ENCODE data around the gene ITPRID1.
"Not testable (repeated sequence)": the region's sequence is repeated elsewhere in the genome, so short reads cannot be mapped to it uniquely, and the experiment has no call there.

Gene ITPRID1

DNA sequence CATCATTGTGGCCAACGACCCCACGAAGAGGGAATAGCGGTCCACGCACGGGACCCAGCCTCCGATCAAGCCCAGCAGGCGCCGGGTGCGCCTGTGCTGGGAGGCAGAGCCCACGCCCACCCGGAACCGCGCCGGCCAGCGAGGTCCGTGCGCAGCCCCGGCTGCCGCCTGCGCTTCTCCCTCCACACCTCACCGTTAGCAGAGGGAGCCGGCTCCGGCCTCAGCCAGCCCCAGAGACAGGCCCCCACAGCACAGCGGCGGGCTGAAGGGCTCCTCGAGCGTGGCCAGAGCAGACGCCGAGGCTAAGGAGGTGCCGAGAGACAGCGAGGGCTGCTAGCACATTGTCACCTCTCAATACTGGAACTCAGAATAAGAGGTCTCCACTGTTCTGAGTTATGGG, 3.6 kb downstream of the ITPRID1 start:
- DNase-seq: no peak

DNA sequence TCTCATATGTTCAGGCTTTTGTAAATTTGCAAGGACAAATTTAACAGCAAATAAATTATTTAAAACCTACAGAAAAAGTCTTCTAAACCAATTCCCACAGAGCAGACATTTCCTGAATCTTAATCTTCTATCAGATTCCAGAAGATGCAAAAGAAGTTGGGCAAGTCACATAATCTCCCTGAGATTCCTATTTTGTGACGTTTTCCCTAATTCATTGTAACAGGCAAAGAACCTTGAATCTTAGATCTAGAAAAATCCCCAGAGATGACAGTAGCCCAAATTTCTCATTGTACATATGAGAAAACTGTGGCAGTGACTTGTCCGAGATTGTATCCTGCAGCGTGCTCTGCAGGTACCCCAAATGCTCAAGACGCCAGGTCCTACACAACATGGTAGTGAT, 4.9 kb downstream of the ITPRID1 start:
- DNase-seq: no peak

DNA sequence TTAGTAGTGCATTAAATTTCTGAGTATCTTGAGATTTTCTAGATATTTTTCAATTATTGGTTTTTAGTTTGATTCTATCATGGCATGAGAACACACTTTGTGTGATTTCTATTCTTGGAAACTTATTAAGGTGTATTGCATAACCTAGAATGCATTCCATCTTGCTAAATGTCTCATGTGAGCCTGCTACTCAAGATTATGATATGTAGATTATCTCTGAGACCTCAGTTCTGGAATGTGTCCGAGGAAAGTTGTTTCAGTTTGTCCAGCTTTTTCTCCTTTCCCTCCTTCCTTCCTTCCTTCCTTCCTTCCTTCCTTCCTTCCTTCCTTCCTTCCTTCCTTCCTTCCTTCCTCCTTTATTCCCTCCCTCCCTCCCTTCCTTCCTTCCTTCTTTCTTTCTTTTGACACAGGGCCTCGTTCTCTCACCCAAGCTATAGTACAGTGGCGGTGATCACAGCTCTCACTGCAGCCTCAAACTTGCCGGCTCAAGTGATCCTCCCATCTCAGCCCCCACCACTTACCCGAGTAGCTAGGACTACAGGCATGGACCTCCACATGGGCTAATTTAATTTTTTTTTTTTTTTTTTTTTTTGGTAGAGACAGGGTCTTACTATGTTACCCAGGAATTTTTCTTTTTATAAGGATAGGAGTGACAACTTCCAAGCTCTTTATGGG, 7.6 kb downstream of the ITPRID1 start:
- no peak for DNase-seq

DNA sequence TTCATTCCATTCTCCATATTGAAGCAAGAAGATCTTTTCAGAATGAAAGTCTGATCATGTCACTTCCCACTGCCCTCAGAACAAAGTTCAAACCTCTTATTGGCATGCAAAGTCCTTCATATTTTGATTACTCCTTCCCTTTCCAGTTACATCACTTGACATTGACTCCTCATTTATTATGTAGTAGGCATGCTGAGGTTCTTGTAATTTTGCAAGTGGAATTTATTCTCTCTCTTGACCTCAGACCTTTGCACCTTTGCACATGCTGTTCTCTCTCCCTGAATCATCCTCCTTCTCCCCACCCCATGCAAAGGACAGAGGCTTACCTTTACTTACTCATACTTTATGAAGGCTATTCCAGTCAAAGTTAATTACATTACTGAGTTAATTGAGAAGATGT, 13.0 kb downstream of the ITPRID1 start:
- DNase-seq: no peak

DNA sequence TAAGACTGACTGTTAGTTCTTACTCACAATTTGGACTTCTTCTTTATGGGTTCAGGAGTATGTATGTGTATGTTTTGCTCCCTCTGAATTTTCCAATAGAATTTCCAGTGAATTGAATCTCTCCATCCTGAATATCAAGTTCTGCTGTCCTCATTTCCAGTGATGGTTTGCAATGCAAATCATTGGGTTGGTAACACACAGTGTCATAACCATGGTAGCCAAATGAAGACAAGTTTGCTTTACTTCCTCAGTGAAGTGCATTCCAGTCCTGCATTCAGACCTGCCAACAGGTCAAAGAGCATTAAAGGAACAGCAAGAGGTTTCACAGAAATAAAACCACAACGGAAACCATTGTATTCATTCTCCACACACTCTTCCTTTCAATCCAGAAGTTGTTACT, 15.2 kb downstream of the ITPRID1 start:
- DNase-seq: no peak

DNA sequence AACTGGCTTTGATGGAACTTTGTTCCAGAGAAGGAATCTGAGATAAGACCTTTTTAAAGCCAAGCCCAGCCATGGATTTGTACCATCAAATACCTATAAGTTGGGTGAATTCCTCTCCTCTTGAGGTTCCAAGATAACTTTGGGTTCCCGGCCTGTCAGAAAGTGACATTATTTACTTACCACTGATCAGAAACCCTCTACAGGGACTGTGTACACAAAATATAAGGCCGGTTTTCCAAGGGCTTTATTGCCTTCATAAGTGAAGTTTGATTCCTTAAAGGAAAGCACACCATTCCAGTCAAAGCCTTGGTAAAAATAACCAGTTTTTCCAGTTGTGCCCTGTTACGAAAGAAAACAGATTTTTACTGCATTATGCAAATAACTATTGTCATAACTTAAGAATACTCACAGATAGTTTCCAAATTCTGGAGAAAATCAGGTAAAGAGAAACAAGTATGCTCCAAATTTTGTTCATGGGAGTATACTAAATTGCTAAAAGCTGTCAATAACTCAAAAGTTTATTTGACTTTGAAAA, 26.8 kb downstream of the ITPRID1 start:
- DNase-seq: not testable (repeated sequence)

DNA sequence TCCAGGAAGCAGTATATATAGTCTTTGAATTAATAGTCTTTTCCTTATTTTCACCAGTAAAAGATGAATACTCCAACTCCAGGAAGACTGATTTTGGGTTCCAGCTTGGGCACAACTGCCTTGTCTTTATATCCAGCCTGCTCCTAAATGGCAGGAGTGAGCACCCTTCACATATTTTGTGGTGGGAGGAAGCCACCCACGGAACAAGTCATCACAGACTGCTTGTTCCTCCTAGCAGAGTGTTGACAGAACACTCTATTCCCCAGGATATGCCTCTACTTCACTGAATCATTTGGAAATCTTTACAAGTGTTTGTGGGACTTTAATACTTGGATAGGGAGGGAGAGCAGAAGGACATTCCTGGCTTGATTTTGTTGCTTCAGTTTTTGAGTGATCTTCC, 31.7 kb downstream of the ITPRID1 start:
- DNase-seq: no peak

DNA sequence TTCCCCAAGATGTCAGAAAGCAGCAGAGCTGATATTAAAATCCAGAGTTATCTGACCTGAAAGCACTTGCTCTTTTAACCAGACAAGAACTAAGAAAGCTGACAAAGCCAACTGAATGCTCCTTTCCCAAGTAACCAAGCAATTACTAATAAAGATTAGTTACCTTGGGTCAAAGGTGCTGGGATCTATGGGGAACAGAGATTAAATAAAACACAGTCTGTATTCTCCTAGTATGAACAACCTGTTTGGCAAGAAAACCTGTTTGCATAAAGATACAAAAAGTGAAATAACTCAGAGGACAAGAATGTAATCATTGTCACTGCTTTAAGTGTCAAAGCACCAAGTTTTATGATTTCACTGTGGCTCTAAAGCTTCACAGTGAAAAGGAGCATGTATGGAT, 35.7 kb downstream of the ITPRID1 start:
- no peak for DNase-seq

DNA sequence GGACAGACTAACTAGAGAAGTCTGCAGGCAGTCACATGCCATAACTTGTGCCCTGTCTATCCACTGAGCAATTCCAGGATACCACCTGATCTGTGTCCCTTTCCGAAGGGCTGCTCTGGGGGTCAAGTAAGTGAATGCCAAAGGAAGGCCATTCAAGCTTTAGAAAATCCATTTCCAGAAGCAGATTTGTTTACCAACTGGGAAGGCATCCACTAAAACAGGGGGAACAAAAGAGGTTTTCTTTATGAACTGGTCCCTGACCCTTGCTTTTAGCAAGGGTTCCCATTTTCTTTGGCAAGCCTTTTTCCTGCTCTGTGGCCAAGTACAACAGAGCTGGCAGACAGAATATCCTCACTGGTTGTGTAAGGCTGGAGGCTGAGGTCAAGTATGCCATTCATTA, 36.5 kb downstream of the ITPRID1 start:
- DNase-seq: no peak

DNA sequence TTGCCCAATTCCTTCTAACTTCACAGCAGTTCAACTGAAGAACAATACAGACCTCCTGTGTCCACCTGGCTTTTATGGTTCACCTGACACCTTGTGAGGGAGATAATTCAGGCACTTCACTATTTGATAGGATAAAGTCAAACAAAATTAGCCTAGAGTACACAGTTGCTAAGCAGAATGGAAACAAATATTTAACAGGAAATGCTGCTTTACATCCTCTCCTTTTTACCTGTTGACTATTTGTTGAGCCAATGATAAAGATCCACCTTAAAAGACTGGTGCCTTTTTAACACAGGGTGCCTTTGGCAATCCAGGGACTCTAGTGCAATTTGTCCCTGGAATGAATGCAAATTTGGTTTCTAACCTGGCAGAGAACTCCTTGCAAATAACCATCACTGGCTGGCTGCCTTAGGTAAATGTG, 39.8 kb downstream of the ITPRID1 start:
- DNase-seq: no peak

DNA sequence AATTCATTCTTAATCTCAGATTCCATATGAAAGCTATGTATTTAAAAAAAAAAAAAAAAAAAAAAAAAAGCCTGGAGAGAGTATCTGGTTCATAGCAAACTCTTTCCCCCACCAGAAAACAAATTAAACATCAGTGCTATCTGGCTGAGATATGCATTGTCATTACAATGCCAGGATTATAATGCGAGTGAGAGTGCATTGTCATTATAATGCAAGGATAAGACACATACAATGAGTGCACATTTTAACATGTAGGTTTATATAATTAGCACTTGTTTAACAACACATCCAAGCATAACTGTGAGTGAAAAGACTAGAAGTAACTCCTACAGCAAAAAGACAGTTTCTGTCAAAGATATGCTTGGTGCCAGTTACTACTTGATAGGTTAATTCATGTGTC, 48.1 kb downstream of the ITPRID1 start:
- no peak for DNase-seq

DNA sequence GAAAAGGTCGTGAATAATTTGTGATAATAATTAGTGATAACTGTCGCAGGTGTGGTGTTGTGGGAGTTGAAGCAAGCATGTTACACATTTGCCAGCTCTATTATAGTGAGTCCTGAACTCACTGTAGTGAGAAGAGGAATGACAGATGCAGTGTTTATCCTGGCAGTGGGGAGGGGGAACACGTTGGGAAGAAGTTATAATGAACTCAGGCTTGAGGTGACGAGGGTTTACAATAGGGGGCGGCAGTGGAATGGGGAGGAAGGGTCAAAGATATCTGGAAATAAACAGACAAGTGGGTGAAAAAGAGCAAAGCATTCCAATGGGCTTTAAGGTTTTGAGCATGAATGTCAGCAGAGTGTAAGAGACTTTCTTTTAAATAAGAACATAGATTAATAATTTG, 49.6 kb downstream of the ITPRID1 start:
- no peak for DNase-seq

DNA sequence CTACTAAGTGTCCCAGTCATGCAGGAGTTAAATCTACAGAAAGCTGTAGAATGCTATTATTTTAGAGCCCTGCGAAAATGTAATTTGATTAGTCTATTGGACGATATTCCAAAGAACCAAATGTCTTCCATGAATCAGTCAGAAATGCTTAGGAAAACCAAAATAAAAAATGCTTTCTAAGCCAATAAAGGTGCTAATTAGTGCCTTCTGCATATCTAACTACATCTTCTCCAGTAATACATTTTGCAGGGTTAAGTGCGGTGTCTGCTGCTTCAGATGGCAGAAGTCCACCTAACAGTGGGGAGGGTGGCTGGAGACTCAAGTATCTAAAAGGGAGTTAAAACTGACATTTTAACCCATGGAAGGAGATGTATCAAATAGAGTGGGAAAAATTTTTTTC, 50.1 kb downstream of the ITPRID1 start:
- no peak for DNase-seq

DNA sequence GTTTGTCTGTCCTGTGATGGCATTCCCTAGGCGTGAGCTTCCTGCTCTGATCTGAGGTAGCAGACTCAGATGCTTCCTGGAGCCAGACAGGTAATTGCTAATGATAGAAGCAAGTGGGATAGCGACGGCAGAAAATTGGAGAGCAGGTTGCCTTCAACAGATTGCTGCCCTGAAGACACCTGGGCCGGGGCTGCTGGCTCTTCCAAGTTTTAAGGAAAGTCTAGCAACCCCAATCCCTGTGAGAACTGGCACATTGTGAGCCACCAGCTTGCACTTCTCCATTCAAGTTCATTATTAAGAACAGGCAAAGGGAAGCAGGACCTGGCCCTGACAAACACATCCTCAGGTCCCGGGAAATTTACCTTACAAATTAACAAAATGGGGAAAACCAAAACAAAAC, 50.8 kb downstream of the ITPRID1 start:
- no peak for DNase-seq

DNA sequence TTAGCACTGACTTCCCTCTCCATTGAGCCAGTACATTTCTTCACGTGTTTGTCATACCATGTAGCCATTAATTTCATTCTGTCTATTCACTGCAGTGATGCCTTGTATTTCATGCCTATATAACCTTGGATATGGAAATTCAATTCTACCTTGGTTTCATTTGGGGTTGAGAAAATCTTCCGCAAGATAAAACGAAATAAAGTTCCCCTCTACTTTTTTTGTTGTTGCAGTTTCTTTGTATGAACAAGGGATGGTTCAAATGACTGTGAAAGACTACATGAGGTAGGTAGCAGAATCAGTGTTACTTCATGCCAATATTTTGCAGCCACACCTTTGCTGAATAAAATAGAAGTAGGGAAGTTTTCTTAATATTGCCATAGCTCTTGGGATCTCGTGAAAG, 55.6 kb downstream of the ITPRID1 start:
- DNase-seq: no peak

DNA sequence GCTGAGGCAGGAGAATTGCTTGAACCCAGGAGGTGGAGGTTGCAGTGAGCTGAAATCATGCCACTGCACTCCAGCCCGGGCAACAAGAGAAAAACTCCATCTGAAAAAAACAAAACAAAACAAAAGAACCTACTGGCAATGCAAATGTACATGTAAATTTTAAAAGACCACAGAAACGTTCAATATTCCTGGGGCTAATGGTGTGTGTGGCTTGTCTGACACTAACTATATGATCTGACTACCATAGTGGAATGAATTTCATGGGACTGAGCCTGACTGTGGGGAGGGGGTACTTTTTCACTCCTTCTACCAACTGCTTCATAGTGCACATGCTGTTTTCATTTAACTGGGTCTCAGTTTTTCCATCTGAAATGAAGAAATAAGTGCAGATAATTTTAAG, 69.6 kb downstream of the ITPRID1 start:
- DNase-seq: no peak

DNA sequence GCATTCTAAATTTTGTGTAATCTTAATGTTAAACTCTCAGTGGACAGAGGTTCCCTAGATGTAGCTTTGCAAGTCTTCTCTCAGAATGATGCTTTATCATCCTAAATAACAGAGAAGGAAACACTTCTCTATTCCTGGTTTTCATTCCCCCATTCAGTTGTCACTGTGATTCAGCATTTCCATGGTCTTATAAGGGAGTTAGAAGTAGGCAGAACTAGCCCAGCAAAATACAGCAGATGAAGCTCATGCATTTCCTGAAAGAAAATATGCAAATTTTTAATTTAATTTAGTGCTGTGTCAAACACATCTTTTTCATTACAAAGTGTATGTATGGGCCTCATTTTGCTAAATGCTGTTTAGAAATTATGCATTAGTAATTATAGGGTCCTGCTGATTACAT, 70.1 kb downstream of the ITPRID1 start:
- DNase-seq: no peak

DNA sequence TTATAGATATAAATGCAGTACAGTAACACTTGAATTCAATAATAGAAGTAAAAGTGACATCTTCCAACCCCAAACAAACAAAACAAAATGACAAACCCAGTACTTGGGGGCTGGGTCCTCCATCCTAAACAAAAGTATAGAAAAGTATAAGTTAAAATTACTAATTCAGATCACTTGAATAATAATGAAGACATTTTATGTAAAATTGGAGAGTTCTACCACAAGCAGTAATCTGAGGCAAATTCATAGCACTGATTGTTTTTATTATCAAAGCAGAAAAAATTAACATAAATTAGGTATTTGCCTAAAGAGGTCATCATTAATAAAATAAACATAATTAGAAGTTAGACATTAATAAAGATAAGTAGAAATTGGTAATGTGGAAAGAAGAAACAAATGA, 81.5 kb downstream of the ITPRID1 start:
- no peak for DNase-seq

DNA sequence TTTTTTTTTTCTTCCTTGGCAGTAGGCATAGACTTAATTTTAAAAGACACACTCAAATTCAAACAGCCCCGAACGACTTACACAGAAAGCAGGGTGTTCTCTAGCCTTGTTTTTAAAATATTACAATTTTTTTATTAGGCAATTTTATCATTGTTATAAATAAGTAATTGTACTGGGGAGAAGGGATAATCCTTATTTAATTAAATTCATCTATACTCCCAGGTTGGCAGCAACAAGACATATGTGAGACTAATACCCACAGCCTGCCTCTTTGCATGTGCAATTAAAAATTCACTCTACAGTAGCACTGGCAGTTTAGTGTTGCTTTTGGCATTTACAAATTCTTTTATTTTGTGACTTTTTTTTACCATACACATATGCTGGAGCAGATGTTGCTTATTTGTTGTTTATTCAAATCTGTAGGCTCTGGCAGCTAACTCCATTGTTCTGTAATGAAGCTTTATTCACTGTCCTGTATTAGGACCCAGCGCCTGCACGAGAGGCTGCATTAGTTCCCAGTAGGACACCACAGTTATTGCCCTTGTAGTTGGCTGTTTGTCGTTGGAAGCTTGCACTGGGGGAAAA, 88.2 kb downstream of the ITPRID1 start:
- DNase-seq: no peak

DNA sequence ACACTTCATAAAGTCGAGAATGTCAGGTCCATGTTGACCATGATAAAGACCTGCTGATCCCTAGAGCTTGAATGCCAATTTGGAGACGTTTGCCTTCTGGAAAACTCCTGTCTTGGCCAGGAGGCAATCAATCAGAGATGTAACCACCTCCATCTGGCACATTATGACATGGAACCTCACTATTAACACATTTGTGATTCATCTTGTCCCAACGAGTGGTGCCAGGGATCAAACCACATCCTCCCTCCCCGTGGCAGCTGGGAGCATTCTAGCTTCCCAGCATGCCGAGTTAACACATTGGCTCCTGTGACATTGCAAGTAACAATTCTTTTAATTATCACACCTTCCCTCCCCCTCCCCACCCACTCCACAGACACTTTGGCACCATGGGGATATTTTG, 89.2 kb downstream of the ITPRID1 start:
- no peak for DNase-seq

DNA sequence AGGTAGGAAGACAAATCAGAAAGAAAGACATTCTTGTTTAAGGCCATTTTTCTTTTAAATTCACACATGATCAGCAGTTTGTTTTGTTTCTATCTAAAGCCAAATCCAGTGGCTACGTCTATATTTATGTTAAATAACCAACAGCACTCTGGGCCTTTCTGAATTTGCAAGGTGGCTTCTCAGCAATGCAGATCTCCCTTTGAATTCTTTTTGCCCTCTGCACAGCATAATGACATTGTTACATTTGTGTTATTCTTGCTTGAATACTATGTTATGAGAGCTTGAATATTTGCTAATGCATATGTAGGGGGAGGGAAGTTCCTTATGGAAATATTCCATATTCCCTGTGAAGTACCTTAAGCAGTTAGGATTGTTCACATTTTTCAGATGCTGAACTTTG, 99.7 kb downstream of the ITPRID1 start:
- no peak for DNase-seq

DNA sequence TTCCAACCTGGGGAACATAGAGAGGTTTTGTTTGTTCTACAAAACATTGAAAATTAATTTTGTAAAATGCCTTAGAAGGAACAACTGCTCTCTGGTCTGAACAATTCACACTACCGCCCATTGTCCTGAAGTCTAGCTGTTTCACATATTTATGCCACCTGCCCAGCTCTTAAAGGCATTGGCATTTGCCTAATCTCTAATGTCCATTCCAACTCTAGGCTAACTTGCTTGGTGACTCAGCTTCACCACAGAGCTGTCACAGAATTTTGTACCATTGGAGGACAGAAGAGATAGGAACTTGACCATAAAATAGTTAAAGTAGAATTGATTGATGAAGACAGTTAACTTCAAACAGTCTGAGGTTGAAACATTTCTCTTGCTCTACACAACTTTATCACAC, 119.6 kb downstream of the ITPRID1 start:
- no peak for DNase-seq

DNA sequence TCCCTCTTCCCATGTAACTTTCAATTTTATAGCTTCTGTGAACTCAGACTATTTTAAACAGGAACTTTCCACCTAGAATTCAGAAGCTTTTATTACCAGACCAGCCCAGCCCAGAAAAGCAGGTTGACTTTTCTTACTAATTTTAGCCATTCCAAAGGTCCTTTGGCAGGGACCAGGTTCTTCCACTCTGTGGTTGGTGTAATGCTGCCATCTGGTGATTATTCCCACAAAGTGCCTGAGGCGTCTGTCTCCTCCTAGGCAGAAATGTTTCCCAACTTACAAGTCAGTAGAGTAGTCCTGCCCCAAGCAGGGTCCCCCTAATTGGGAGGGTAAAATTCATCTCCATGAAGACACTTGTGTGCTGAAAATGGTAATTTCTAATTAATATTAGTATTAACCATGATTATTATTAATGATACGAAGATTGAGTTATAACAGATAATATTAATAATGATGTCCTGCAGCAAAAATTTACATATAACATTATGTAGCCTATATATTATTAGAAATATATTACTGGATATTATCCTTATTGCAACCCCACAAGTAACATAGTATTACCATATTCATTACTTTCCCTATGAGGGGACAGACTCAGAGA, 120.1 kb downstream of the ITPRID1 start:
- no peak for DNase-seq

DNA sequence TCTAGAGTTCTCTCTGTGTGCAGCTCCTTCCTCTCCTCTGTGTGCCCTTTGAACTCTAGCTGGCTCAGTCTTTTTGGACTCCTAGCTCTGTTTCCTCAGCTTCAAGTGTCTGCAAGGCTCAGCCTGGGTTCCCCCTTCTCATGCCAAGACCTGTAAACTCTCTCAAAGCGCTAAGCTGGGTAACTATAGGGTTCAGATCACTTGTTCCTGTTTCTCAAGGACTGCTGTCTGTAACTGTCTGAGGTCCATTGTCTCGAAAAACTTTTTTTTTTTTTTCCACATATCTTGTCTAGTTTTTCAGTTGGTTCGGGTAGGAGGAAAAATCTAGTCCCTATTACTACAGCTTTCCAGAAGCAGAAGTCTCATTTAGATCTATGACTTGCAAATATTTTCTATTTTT, 126.5 kb downstream of the ITPRID1 start:
- DNase-seq: no peak

DNA sequence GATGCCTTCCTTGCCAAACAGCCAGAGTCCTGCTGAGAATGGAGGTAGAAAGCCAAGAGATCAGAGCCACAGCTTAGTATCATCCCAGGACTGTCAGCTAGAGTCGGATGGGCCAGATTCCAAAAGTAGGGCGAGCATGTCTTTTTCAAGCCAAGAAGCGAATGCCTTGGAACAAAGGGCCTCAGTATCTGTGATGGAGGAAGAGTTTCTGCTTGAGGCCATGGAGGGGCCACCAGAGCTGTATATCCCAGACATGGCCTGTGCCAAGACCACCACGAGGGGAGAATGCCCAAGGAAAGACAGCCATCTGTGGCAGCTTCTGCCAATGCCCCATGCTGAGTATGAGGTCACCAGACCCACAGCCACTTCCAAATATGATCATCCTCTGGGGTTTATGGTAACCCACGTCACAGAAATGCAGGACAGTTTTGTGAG, 128.8 kb downstream of the ITPRID1 start:
- DNase-seq: no peak
